ENCODE measurements around the gene ZNF470. TPM values are rescaled to one million over a fixed set of nuclear protein-coding genes. Genes with fewer than 3 reads are reported as not detected.
A peak's percentile ranks its signal among the peaks of the same experiment; 100 is the strongest.

ZNF470 gene
- total RNA-seq, 1 donor from 2014 or later = 3.2 TPM

GRCh38 chr19:56572589-56572988 lies 5.3 kb downstream of the ZNF470 start:
- H3K4me1 ChIP-seq = peaks cover 9% of the 10 kb centered on the region
- DNase-seq (ENCODE audit: extremely low spot score in 2 of 2) = no peak
- H3K27me3 ChIP-seq = no peaks in the 10 kb centered on the region
- TF ChIP-seq POLR2AphosphoS5 (IDR thresholded peaks at IDR 0.05; ENCODE audit: insufficient read depth in 1 of 2, low read depth in 1 of 2) = no peak
- no peak for TF ChIP-seq CTCF (IDR thresholded peaks at IDR 0.05)
- TF ChIP-seq POLR2A (IDR thresholded peaks at IDR 0.05) = no peak
- H3K4me3 ChIP-seq = no peak overlapping the region
- peaks cover 54% of the 10 kb centered on the region for H3K9me3 ChIP-seq
- H3K27ac ChIP-seq = no peak overlapping the region
- intact Hi-C loops (cut with DNase I) = no loop called here
- H3K36me3 ChIP-seq = peaks cover 7 to 85% of the 10 kb centered on the region in 2 donors

- peaks cover 67% of the 10 kb centered on the region for H3K9me3 ChIP-seq
- no peaks in the 10 kb centered on the region for H3K27me3 ChIP-seq
- no peak for DNase-seq (ENCODE audit: extremely low spot score in 2 of 2)
- H3K4me3 ChIP-seq = no peak overlapping the region
- TF ChIP-seq CTCF (IDR thresholded peaks at IDR 0.05) (no peak), POLR2AphosphoS5 (IDR thresholded peaks at IDR 0.05; ENCODE audit: insufficient read depth in 1 of 2, low read depth in 1 of 2) (no peak), POLR2A (IDR thresholded peaks at IDR 0.05) (no peak)
- H3K36me3 ChIP-seq = peaks cover 7 to 92% of the 10 kb centered on the region in 2 donors
- H3K4me1 ChIP-seq = no peaks in the 10 kb centered on the region
- intact Hi-C loops (cut with DNase I) = no loop called here
- no peak overlapping the region for H3K27ac ChIP-seq
Measured at GRCh38 chr19:56573914-56574313, 6.6 kb downstream of the ZNF470 start.

- H3K36me3 ChIP-seq = peaks cover 3 to 62% of the 10 kb centered on the region in 2 donors
Measured at GRCh38 chr19:56577719-56578602, 10.7 kb downstream of the ZNF470 start.

GRCh38 chr19:56594446-56594782 lies 27.1 kb downstream of the ZNF470 start:
- intact Hi-C loops (cut with DNase I) = no loop called here
- Histone ChIP-seq H3K27ac (peak overlapping the region; percentile 74), H3K36me3 (peaks cover 0 to 12% of the 10 kb centered on the region in 2 donors), H3K4me1 (peaks cover 17% of the 10 kb centered on the region), H3K9me3 (no peaks in the 10 kb centered on the region), H3K4me3 (peak overlapping the region; percentile 97 to 100), H3K27me3 (no peaks in the 10 kb centered on the region)
- DNase-seq (ENCODE audit: extremely low spot score in 2 of 2) = no peak
- TF ChIP-seq CTCF (IDR thresholded peaks at IDR 0.05) = no peak
- TF ChIP-seq POLR2AphosphoS5 (IDR thresholded peaks at IDR 0.05; ENCODE audit: insufficient read depth in 1 of 2, low read depth in 1 of 2) = no peak

More at GRCh38 chr19:56577719-56578602, 10.7 kb downstream of the ZNF470 start:
- H3K4me3 ChIP-seq = no peak overlapping the region
- no peak for TF ChIP-seq CTCF (IDR thresholded peaks at IDR 0.05)
- TF ChIP-seq POLR2A (IDR thresholded peaks at IDR 0.05) = no peak
- TF ChIP-seq POLR2AphosphoS5 (IDR thresholded peaks at IDR 0.05; ENCODE audit: insufficient read depth in 1 of 2, low read depth in 1 of 2) = no peak
- no peaks in the 10 kb centered on the region for H3K4me1 ChIP-seq
- H3K27ac ChIP-seq = no peak overlapping the region
- H3K9me3 ChIP-seq = peaks cover 90% of the 10 kb centered on the region
- DNase-seq (ENCODE audit: extremely low spot score in 2 of 2) = no peak
- intact Hi-C loops (cut with DNase I) = no loop called here
- no peaks in the 10 kb centered on the region for H3K27me3 ChIP-seq
